GM18861 (cell line): ENCODE measurements around the gene PYROXD2.
"Not testable (repeated sequence)": the region's sequence is repeated elsewhere in the genome, so short reads cannot be mapped to it uniquely, and the experiment has no call there.

ENCODE experiments used
- ATAC-seq: cut with Tn5 transposase; IDR thresholded peaks from one replicate; pipeline ENCODE4 v1.9.1; 2021; ENCODE audit not compliant: unreplicated experiment

Gene PYROXD2

GRCh38 chr10:98370831-98371820, 43.9 kb downstream of the PYROXD2 start:
- ATAC-seq, result no peak

DNA sequence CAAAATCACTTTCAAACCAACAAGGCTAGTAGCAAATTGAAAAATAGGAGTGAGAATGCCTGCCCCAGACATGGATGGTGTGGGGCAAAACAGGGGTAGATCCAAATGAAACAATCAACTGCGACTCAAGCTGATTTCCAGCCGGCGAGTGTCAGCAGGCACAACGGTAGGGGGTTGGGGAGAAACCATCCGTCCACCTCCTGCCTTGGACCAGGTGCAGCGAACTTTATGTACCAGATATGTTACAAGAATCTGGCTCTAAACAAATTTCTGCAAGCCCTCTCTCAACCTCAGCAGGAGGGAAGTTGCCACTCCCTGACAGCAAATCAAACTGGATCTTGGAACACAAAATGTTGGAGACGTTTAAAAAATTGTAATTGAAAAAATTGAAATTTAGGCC, 45.2 kb downstream of the PYROXD2 start:
- ATAC-seq, result no peak

DNA sequence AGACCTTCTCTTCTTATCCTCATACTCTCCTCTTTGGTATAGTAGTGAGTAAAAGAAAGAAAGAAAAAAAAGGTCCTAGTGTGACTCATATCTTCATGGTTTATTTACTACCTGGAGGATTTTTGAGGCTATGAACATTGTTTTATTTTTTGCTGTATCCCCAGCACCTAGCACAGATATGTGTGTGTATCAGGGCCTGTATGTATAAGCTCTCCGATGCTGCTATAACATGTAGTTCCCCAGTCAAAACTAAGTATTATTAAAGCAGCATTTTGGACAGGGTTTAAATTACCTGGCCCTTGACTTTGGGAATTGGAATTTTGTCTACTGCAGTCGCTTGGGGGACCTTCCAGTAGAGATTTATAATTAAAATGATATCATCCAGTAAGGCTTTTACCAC, 46.3 kb downstream of the PYROXD2 start:
- no peak for ATAC-seq

DNA sequence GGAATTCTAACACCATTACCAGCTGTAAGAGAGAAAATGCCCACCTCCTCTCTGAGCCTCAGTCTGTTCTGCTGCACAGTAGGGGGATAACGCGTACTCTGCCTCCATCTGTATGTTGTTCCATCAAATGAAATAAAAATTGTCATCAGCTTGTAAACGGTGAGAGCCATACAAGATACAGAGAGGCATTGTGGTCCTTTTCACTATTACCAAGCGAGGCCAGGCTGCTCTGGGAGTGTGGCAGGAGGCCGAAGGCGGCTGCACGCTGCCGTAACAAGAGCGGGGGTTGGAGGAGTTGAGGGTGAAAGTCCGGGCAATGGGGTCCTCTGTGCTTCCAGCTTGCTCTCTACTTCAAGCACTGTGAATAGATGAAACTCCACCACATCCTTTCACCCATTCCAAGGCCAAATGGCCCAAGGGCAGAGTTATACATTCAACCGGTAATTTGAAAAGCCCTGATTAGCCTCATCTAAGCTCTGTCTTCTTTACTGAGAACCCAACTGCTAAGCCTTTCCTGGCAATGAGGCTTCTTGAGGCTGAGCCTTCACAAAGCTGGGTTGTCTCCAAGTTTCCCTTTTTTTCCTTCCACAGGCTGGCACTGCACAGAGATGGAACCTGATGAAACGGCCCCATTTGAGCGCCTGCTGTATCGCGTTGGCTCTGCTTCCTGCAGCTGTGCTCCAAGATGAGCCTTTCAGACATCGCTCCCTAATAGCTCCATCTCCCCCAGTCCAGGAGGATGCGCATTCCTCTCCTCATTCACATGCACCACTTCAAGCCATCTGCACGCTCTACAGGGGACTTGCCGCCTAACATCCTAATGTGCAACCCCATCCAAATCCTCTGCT, 47.2 kb downstream of the PYROXD2 start:
- no peak for ATAC-seq

DNA sequence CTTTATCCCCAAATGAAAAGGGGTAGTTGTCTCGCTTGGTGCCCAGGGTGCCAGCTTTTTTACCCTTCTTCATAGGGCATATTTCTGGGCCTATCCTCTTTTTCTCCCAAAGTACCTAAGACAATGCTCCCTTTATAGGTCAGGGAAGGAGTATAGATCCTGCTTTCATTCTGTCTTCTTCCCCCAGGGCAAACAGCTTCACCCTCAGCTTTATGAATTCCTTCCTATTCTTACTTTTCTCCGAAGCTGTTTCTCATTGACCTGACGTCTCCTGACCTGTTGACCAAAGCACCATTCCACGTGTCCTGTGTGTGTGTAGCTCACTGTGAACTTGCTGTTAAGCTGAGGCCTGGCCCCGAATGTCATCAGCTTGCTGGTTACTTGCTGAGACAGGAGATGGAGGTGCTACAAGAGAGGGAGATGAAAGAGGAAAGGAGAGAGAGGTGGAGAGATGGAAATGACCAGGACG, 48.9 kb downstream of the PYROXD2 start:
- ATAC-seq, result no peak

GRCh38 chr10:98365406-98366061, 49.4 kb downstream of the PYROXD2 start:
- no peak for ATAC-seq

- ATAC-seq, result no peak
Measured at GRCh38 chr10:98364432-98365102, 50.4 kb downstream of the PYROXD2 start.

GRCh38 chr10:98363220-98363619, 51.8 kb downstream of the PYROXD2 start:
- ATAC-seq, result no peak

GRCh38 chr10:98361131-98362025, 53.6 kb downstream of the PYROXD2 start:
- ATAC-seq, result peak; percentile 98

GRCh38 chr10:98357194-98357822, 57.7 kb downstream of the PYROXD2 start:
- ATAC-seq, result no peak

DNA sequence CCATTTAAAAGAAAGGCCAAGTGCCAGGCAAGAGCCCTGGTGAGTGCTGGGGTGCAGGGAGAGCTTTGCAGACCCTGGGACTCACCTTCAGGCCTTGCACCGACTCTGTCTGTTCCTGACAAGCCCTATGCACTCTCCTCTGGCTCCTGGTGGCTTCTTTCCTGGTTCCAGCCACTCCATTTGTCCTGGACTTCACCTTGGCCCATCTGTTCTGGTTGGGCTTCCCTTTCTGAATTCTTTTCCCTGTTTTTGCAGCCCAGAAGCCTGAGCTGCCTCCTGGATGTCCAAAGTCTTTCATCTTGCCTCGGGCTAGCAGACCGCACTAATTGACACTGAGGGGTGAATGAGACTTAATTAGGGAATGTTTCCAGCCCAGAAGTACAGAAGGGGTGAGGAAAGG, 60.5 kb downstream of the PYROXD2 start:
- ATAC-seq, result no peak

DNA sequence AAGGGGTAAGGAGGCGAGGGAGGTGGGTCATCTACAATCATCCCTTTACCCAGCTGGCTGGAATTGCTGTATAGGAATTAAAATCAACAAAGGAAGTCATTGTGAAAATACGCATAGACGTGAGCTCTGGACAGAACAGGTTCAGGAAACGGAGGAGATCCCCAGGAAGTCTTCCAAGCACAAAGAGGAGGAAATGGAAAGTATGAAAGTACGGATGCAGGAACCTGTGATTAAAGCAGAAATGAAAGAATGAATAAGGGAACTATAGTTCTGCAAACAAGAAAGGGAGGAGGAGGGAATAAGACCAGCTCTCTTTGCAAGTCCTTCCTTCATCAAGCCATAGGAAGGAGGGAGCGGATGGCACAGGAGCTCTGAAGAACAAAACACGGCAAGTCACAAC, 61.8 kb downstream of the PYROXD2 start:
- no peak for ATAC-seq

GRCh38 chr10:98351831-98352402, 63.1 kb downstream of the PYROXD2 start:
- ATAC-seq, result no peak

DNA sequence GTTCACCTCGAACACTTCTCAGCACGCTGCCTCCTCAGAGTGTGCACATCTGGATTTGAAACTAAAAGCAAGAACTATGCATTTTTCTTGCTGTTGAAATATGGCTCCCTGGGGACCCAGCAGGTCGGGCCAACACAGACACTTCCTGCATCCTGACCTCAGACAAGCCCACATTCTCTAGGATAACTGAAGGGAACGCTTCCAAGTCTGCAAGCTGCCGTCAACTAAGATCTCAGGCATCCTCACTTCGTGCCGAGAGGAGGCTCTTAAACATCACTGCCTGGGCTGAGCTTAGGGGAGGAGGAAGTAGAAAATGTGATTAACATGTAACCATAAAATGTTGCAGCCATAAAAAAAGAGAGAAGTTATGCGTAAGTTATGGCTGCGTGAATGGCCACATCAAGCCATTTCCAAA, 65.5 kb downstream of the PYROXD2 start:
- ATAC-seq, result peak; percentile 72

DNA sequence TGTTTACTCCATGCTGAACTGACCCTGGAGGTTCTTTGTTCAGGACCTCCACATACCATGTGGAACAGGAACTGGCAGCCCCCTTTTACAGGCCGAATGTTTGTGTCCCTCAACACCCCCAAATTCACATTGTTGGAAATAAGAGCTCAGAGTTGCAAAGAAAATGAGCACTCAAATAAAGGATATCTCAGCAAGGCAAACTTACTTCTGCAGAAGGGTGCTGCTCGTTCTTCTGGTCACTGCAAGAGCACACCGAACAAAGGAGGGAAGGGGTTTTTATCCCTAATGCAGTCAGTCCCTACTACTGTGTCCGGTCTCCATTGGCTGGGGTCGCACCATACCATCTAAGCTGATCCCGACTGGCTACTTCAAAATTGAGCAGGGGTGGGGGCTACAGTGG, 68.1 kb downstream of the PYROXD2 start:
- no peak for ATAC-seq

- ATAC-seq, result no peak
Measured at GRCh38 chr10:98344589-98345038, 70.4 kb downstream of the PYROXD2 start.

DNA sequence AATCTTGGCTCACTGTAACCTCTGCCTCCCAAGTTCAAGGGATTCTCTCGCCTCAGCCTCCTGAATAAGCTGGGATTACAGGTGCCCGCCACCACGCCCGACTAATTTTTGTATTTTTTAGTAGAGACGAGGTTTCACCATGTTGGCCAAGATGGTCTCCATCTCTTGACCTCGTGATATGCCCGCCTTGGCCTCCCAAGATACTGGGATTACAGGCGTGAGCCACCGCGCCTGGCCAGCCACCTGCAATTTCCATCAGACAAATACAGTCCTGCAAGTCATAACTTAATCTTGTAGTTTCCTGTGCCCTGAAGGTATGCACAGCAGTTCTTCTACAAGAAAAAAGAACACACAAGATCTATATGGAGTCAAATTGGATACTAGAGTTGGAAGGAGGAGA, 73.3 kb downstream of the PYROXD2 start:
- not testable (repeated sequence) for ATAC-seq

GRCh38 chr10:98340940-98341310, 74.1 kb downstream of the PYROXD2 start:
- no peak for ATAC-seq
